WTC11 (cell line): Measurements from ENCODE around the gene FOXO1. TPM values are rescaled to one million over a fixed set of nuclear protein-coding genes. Genes with fewer than 3 reads are reported as not detected.

Experiments
- ATAC-seq: fragments of 200-7000 bp; cut with Tn5 transposase; 2 replicates; pipeline ENCODE4 v1.10.0; 2021; ENCODE audit warnings: mild to moderate bottlenecking, moderate library complexity
- CTCF ChIA-PET: fragments of 300-600 bp; sonication (Branson Sonifier 250); formaldehyde crosslinking; loops from one replicate; lab custom pipeline; 2021; ENCODE audit warnings: antibody characterized with exemption; lab: Charles Lee
- POLR2A ChIA-PET: fragments of 350-600 bp; sonication (Branson Sonifier 250); formaldehyde crosslinking; loops from one replicate; lab custom pipeline; 2021; ENCODE audit warnings: antibody characterized with exemption; lab: Charles Lee
- DNase-seq: peaks from one replicate; pipeline ENCODE4 v3.0.0; 2021; ENCODE audit warnings: low spot score
- H3K27ac Mint-ChIP-seq: 2 replicates; pipeline ENCODE4 v1.8.0; 2021; ENCODE audit warnings: mixed read lengths
- H3K27me3 Mint-ChIP-seq: 2 replicates; pipeline ENCODE4 v1.8.0; 2021; ENCODE audit warnings: low read depth, mild to moderate bottlenecking, moderate library complexity, mixed read lengths
- H3K36me3 Mint-ChIP-seq: 2 replicates; pipeline ENCODE4 v1.8.0; 2021; ENCODE audit warnings: mixed read lengths
- H3K4me1 Mint-ChIP-seq: 2 replicates; pipeline ENCODE4 v1.8.0; 2022; ENCODE audit warnings: mixed read lengths
- H3K4me3 Mint-ChIP-seq: 2 replicates; pipeline ENCODE4 v1.8.0; 2021; ENCODE audit warnings: mild to moderate bottlenecking, moderate library complexity, mixed read lengths
- H3K9me3 Mint-ChIP-seq: 2 replicates; pipeline ENCODE4 v1.8.0; 2021; ENCODE audit warnings: mixed read lengths
- ATF3 ChIP-seq: sonication (generic); formaldehyde crosslinking; conservative IDR thresholded peaks from 2 replicates; pipeline ENCODE4 v1.8.1; 2022; ENCODE audit warnings: mild to moderate bottlenecking, missing genetic modification reagents
- ATF6 ChIP-seq: sonication (generic); formaldehyde crosslinking; IDR thresholded peaks from 2 replicates; pipeline ENCODE4 v1.8.1; 2023; ENCODE audit warnings: mild to moderate bottlenecking, missing genetic modification reagents
- CTCF ChIP-seq: fragments of 200-600 bp; IDR thresholded peaks from 2 replicates; pipeline ENCODE4 v1.8.0; 2022; ENCODE audit warnings: antibody characterized with exemption
- GABPB1 ChIP-seq: sonication (generic); formaldehyde crosslinking; IDR thresholded peaks from 2 replicates; pipeline ENCODE4 v1.8.1; 2023; ENCODE audit warnings: mild to moderate bottlenecking, missing genetic modification reagents
- GRHL2 ChIP-seq: fragments of 250-450 bp; sonication (Bioruptor Pico); IDR thresholded peaks from 2 replicates; pipeline ENCODE4 v1.8.0; 2022; ENCODE audit warnings: mild to moderate bottlenecking, moderate library complexity; ENCODE audit not compliant: insufficient replicate concordance, severe bottlenecking
- HMGXB4 ChIP-seq: sonication (generic); formaldehyde crosslinking; IDR thresholded peaks from 2 replicates; pipeline ENCODE4 v1.8.1; 2023; ENCODE audit warnings: mild to moderate bottlenecking, moderate library complexity, missing genetic modification reagents
- MLX ChIP-seq: sonication (generic); formaldehyde crosslinking; IDR thresholded peaks from 2 replicates; pipeline ENCODE4 v1.8.1; 2023; ENCODE audit warnings: mild to moderate bottlenecking, missing genetic modification reagents, moderate library complexity
- NFATC4 ChIP-seq: fragments of 250-450 bp; sonication (Bioruptor Pico); IDR thresholded peaks from 2 replicates; pipeline ENCODE4 v1.9.0; 2021; ENCODE audit warnings: mild to moderate bottlenecking
- NR1H2 ChIP-seq: sonication (generic); formaldehyde crosslinking; IDR thresholded peaks from 2 replicates; pipeline ENCODE4 v1.9.0; 2021; ENCODE audit warnings: mild to moderate bottlenecking, moderate library complexity, missing genetic modification reagents
- OVOL2 ChIP-seq: fragments of 250-450 bp; sonication (Bioruptor Pico); IDR thresholded peaks from 2 replicates; pipeline ENCODE4 v1.9.0; 2021; ENCODE audit warnings: mild to moderate bottlenecking, borderline replicate concordance
- RORB ChIP-seq: fragments of 250-450 bp; sonication (Bioruptor Pico); IDR thresholded peaks from 2 replicates; pipeline ENCODE4 v1.9.0; 2021; ENCODE audit warnings: mild to moderate bottlenecking
- TCF7 ChIP-seq: sonication (generic); formaldehyde crosslinking; IDR thresholded peaks from 2 replicates; pipeline ENCODE4 v1.8.0; 2022; ENCODE audit warnings: mild to moderate bottlenecking, low read depth, missing genetic modification reagents, moderate library complexity
- ZMAT4 ChIP-seq: fragments of 250-450 bp; sonication (Bioruptor Pico); IDR thresholded peaks from 2 replicates; pipeline ENCODE4 v1.9.0; 2021; ENCODE audit warnings: mild to moderate bottlenecking
- ZNF219 ChIP-seq: sonication (generic); formaldehyde crosslinking; IDR thresholded peaks from 2 replicates; pipeline ENCODE4 v1.8.0; 2023; ENCODE audit warnings: missing genetic modification reagents, mild to moderate bottlenecking, borderline replicate concordance
- total RNA-seq: library from RNA; stranded (reverse); gene quantifications from 3 replicates; pipeline ENCODE4 v1.2.3, GENCODE V29; 2021
- TF ChIP-seq, protein P1 (sequence below): fragments of 250-450 bp; sonication (Bioruptor Pico); IDR thresholded peaks from 2 replicates; pipeline ENCODE4 v1.9.0; 2021; ENCODE audit warnings: moderate library complexity, mild to moderate bottlenecking, inconsistent platforms, borderline replicate concordance
- TF ChIP-seq, protein P2 (sequence below): fragments of 250-450 bp; sonication (Bioruptor Pico); IDR thresholded peaks from 2 replicates; pipeline ENCODE4 v1.9.0; 2021; ENCODE audit warnings: mild to moderate bottlenecking, borderline replicate concordance
- TF ChIP-seq, protein P3 (sequence below): sonication (generic); formaldehyde crosslinking; IDR thresholded peaks from 2 replicates; pipeline ENCODE4 v1.8.0; 2022; ENCODE audit warnings: mild to moderate bottlenecking, missing genetic modification reagents
- TF ChIP-seq, protein P4 (sequence below): fragments of 250-450 bp; sonication (Bioruptor Pico); IDR thresholded peaks from 2 replicates; pipeline ENCODE4 v1.9.0; 2021; ENCODE audit warnings: mild to moderate bottlenecking

FOXO1 gene
- total RNA-seq, 1 experiment from 2014 or later, result 37.9 TPM

DNA sequence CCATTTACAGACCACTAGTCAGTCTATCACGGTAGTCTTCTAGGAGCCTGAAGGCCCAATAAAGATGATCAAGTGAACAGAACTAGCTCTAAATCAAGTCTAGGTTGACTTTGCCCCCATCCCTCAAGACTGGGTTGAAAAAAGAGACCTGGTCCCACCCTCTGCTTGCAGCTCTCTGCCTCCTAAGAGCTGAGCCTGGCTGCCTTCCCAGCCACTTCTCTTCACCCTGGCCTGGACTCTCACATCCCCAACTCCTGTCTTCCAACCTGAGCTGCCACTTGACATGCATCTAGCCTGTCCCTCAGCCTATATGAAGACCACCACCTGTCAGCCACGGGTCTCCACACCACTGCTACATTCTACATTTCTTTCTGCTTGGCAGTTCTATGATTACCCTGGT is 99.6 kb downstream of the FOXO1 start (continued):
- TF ChIP-seq GABPB1 (no peak), TCF7 (CRISPR knock-in tag) (no peak), NR1H2 (CRISPR knock-in tag) (no peak), CTCF (no peak), MLX (CRISPR knock-in tag) (no peak)
- TF ChIP-seq, protein P1, sequence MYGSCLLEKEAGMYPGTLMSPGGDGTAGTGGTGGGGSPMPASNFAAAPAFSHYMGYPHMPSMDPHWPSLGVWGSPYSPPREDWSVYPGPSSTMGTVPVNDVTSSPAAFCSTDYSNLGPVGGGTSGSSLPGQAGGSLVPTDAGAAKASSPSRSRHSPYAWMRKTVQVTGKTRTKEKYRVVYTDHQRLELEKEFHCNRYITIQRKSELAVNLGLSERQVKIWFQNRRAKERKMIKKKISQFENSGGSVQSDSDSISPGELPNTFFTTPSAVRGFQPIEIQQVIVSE (CRISPR knock-in tag), result no peak
- TF ChIP-seq, protein P2, sequence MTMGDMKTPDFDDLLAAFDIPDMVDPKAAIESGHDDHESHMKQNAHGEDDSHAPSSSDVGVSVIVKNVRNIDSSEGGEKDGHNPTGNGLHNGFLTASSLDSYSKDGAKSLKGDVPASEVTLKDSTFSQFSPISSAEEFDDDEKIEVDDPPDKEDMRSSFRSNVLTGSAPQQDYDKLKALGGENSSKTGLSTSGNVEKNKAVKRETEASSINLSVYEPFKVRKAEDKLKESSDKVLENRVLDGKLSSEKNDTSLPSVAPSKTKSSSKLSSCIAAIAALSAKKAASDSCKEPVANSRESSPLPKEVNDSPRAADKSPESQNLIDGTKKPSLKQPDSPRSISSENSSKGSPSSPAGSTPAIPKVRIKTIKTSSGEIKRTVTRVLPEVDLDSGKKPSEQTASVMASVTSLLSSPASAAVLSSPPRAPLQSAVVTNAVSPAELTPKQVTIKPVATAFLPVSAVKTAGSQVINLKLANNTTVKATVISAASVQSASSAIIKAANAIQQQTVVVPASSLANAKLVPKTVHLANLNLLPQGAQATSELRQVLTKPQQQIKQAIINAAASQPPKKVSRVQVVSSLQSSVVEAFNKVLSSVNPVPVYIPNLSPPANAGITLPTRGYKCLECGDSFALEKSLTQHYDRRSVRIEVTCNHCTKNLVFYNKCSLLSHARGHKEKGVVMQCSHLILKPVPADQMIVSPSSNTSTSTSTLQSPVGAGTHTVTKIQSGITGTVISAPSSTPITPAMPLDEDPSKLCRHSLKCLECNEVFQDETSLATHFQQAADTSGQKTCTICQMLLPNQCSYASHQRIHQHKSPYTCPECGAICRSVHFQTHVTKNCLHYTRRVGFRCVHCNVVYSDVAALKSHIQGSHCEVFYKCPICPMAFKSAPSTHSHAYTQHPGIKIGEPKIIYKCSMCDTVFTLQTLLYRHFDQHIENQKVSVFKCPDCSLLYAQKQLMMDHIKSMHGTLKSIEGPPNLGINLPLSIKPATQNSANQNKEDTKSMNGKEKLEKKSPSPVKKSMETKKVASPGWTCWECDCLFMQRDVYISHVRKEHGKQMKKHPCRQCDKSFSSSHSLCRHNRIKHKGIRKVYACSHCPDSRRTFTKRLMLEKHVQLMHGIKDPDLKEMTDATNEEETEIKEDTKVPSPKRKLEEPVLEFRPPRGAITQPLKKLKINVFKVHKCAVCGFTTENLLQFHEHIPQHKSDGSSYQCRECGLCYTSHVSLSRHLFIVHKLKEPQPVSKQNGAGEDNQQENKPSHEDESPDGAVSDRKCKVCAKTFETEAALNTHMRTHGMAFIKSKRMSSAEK (CRISPR knock-in tag), result no peak

DNA sequence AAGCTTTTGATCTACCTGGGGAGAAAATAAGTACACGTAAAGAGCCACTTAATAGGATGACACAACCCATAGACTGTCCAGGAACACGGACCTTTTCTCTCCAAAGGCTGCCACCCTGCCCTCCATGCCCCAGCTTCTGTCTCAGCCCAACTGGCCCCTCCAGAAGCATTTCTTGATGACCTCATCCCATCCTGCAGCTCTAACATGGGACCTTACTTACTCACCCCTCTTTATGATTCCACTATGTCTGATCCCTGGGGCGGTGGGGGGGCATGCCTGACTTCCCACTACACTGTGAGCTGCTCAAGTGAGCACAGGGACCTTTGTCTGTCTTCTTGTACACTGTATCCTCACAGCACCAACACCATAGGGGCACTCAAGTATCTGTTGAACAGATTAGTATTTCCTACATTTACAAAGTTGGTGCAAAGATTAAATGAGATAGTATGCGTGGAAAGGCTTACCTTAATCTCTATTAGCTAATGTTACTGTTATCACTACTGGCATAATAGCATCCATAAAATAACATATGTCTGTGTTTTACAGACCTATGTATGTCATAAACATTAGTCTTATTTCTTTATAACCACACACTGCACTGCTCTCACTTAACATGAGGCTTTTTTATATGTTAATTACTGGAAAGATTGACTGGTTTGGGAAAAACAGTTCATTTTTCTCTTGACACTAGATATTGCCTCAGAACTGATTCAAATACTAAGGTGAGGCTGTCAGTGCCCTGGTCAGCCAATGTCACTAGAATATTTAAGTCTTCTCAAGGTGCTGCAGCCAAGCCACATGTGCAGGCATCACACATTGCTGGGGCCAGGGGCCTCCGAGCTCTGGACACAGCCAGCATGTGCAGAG is 100.9 kb downstream of the FOXO1 start:
- Mint-ChIP-seq H3K27me3 (no peaks in the 10 kb centered on the region), H3K36me3 (peaks cover 5% of the 10 kb centered on the region), H3K4me3 (no peak overlapping the region), H3K27ac (peak overlapping the region; percentile 77), H3K9me3 (no peaks in the 10 kb centered on the region), H3K4me1 (peaks cover 68% of the 10 kb centered on the region)
- POLR2A ChIA-PET, result no interaction called here
- no peak for ATAC-seq
- no peak for DNase-seq
- CTCF ChIA-PET, result interaction anchor here (0.7 to 1.7 kb wide), 5 partner anchors 11 to 212 kb away, joined by 3 to 5 read pairs (median 3); no protein-coding TSS in a partner anchor
- TF ChIP-seq TCF7 (CRISPR knock-in tag) (no peak), HMGXB4 (CRISPR knock-in tag) (no peak), RORB (CRISPR knock-in tag) (no peak), NFATC4 (CRISPR knock-in tag) (no peak), GRHL2 (no peak), ATF3 (CRISPR knock-in tag) (no peak), OVOL2 (CRISPR knock-in tag) (no peak), ATF6 (CRISPR knock-in tag) (no peak), ZNF219 (CRISPR knock-in tag) (no peak), ZMAT4 (no peak)
- TF ChIP-seq, protein P3, sequence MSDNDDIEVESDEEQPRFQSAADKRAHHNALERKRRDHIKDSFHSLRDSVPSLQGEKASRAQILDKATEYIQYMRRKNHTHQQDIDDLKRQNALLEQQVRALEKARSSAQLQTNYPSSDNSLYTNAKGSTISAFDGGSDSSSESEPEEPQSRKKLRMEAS, result no peak
- TF ChIP-seq, protein P4, sequence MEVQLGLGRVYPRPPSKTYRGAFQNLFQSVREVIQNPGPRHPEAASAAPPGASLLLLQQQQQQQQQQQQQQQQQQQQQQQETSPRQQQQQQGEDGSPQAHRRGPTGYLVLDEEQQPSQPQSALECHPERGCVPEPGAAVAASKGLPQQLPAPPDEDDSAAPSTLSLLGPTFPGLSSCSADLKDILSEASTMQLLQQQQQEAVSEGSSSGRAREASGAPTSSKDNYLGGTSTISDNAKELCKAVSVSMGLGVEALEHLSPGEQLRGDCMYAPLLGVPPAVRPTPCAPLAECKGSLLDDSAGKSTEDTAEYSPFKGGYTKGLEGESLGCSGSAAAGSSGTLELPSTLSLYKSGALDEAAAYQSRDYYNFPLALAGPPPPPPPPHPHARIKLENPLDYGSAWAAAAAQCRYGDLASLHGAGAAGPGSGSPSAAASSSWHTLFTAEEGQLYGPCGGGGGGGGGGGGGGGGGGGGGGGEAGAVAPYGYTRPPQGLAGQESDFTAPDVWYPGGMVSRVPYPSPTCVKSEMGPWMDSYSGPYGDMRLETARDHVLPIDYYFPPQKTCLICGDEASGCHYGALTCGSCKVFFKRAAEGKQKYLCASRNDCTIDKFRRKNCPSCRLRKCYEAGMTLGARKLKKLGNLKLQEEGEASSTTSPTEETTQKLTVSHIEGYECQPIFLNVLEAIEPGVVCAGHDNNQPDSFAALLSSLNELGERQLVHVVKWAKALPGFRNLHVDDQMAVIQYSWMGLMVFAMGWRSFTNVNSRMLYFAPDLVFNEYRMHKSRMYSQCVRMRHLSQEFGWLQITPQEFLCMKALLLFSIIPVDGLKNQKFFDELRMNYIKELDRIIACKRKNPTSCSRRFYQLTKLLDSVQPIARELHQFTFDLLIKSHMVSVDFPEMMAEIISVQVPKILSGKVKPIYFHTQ, result no peak
